Measurements from ENCODE around the gene POU2F2.

The POU2F2 gene

GRCh38 chr19:42057846-42058245 lies 74.4 kb downstream of the POU2F2 start:
- H3K79me2 ChIP-seq (ENCODE audit: insufficient read depth, low read length): no peaks in the 10 kb centered on the region
- H4K20me1 ChIP-seq (ENCODE audit: insufficient read depth, low read length): no peaks in the 10 kb centered on the region
- H3K36me3 ChIP-seq (ENCODE audit: insufficient read depth, low read length): no peaks in the 10 kb centered on the region
- ATAC-seq (ENCODE audit: insufficient read depth, low read depth): no peak
- H3K9me3 ChIP-seq (ENCODE audit: insufficient read depth, low read length, severe bottlenecking): no peaks in the 10 kb centered on the region
- no peaks in the 10 kb centered on the region for H3K4me1 ChIP-seq (ENCODE audit: insufficient read depth, low read length)
- no peak for DNase-seq
- H2AFZ ChIP-seq (ENCODE audit: low read depth, low read length): no peak overlapping the region
- no peak overlapping the region for H3K9ac ChIP-seq (ENCODE audit: low read depth, low read length)
- no peak for TF ChIP-seq EZH2 (IDR thresholded peaks at IDR 0.05; ENCODE audit: borderline replicate concordance, low read depth, low read length, severe bottlenecking)
- TF ChIP-seq, protein P1, sequence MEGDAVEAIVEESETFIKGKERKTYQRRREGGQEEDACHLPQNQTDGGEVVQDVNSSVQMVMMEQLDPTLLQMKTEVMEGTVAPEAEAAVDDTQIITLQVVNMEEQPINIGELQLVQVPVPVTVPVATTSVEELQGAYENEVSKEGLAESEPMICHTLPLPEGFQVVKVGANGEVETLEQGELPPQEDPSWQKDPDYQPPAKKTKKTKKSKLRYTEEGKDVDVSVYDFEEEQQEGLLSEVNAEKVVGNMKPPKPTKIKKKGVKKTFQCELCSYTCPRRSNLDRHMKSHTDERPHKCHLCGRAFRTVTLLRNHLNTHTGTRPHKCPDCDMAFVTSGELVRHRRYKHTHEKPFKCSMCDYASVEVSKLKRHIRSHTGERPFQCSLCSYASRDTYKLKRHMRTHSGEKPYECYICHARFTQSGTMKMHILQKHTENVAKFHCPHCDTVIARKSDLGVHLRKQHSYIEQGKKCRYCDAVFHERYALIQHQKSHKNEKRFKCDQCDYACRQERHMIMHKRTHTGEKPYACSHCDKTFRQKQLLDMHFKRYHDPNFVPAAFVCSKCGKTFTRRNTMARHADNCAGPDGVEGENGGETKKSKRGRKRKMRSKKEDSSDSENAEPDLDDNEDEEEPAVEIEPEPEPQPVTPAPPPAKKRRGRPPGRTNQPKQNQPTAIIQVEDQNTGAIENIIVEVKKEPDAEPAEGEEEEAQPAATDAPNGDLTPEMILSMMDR (IDR thresholded peaks at IDR 0.05; ENCODE audit: borderline replicate concordance, extremely low read depth, low read length, poor library complexity, severe bottlenecking): no peak
- no peak overlapping the region for H3K27ac ChIP-seq (ENCODE audit: low read length)
- no peak overlapping the region for H3K4me3 ChIP-seq (ENCODE audit: low read depth in 1 of 2, low read length in 2 of 2)
- H3K4me2 ChIP-seq (ENCODE audit: insufficient read depth, low read length): no peak overlapping the region
- no peaks in the 10 kb centered on the region for H3K27me3 ChIP-seq (ENCODE audit: insufficient read depth, low read length, poor library complexity)

DNA sequence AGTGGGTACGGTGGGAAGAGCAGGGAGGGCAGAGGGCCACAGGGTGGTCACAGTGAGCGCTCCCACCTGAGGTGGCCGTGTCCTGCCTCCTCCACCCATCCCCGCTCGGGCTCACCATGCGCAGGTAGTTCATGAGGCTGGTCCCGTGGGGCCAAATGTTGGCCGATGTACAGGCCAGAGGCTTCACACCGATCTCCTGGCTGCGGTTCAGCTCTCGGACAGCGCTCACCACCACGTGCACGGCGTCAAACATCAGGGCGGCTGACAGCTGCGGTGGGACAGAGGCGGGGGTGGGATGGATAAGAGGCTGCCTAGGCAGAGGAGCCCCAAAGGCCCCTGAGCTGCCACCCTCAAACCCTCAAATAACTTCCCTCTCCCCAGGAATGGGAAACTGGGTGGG lies 78.0 kb downstream of the POU2F2 start:
- DNase-seq: no peak
- Histone ChIP-seq H4K20me1 (ENCODE audit: insufficient read depth, low read length) (no peaks in the 10 kb centered on the region), H3K9ac (ENCODE audit: low read depth, low read length) (no peak overlapping the region), H3K4me1 (ENCODE audit: insufficient read depth, low read length) (peaks cover 5% of the 10 kb centered on the region), H3K4me2 (ENCODE audit: insufficient read depth, low read length) (no peak overlapping the region), H3K4me3 (ENCODE audit: low read depth in 1 of 2, low read length in 2 of 2) (no peak overlapping the region), H3K27me3 (ENCODE audit: insufficient read depth, low read length, poor library complexity) (no peaks in the 10 kb centered on the region), H3K9me3 (ENCODE audit: insufficient read depth, low read length, severe bottlenecking) (no peaks in the 10 kb centered on the region), H2AFZ (ENCODE audit: low read depth, low read length) (no peak overlapping the region), H3K27ac (ENCODE audit: low read length) (no peak overlapping the region), H3K79me2 (ENCODE audit: insufficient read depth, low read length) (no peaks in the 10 kb centered on the region), H3K36me3 (ENCODE audit: insufficient read depth, low read length) (no peaks in the 10 kb centered on the region)
- TF ChIP-seq EZH2 (IDR thresholded peaks at IDR 0.05; ENCODE audit: borderline replicate concordance, low read depth, low read length, severe bottlenecking): no peak
- TF ChIP-seq, protein P1 (IDR thresholded peaks at IDR 0.05; ENCODE audit: borderline replicate concordance, extremely low read depth, low read length, poor library complexity, severe bottlenecking): no peak
- ATAC-seq (ENCODE audit: insufficient read depth, low read depth): no peak

DNA sequence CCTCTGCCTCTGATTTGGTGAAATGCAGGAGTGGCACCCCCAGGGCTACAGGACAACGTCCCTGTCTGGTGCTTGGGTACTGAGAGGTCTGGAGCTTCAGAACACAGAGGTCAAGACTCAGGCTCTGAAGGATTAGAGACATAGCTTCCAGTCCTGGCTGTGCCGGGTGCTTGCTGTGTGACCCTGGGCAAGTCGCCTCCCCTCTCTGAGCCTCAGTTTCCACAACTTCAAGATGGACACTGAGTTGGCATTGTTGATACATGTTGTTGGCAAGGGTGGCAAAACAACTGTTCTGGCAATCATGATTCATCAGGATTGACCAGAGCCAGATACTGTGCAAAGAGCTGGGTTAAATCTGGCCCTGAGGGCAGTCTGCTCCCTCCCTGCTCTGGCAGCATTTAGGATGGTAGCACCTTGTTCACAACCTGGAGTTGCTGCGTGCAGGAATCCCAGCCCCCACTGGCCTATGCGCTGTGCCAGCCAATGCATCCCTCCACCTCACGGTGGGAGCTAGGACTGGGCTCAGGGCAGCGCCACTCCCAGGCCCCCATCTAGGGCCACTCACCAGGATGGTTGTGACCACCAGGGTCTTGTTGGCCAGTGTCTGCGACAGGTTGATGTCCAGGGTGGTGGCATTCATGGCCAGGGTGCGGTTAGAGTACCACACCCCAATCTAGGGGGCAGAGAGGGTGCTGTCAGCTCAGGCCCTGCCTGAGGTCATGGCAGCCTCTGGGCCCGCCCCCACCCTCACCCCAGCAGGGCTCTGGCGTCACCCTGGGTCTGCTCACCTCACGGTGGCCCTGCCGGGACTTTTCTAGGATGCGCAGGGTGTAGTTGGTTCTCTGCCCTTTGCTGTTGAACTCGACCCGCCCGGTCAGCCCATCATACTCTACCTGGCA lies 79.0 kb downstream of the POU2F2 start:
- Histone ChIP-seq H3K4me1 (ENCODE audit: insufficient read depth, low read length) (peaks cover 13% of the 10 kb centered on the region), H3K9me3 (ENCODE audit: insufficient read depth, low read length, severe bottlenecking) (no peaks in the 10 kb centered on the region), H3K27ac (ENCODE audit: low read length) (no peak overlapping the region), H2AFZ (ENCODE audit: low read depth, low read length) (no peak overlapping the region), H3K4me3 (ENCODE audit: low read depth in 1 of 2, low read length in 2 of 2) (no peak overlapping the region), H3K9ac (ENCODE audit: low read depth, low read length) (no peak overlapping the region), H3K36me3 (ENCODE audit: insufficient read depth, low read length) (no peaks in the 10 kb centered on the region), H4K20me1 (ENCODE audit: insufficient read depth, low read length) (no peaks in the 10 kb centered on the region), H3K79me2 (ENCODE audit: insufficient read depth, low read length) (no peaks in the 10 kb centered on the region), H3K27me3 (ENCODE audit: insufficient read depth, low read length, poor library complexity) (no peaks in the 10 kb centered on the region), H3K4me2 (ENCODE audit: insufficient read depth, low read length) (no peak overlapping the region)
- DNase-seq (no peak), ATAC-seq (ENCODE audit: insufficient read depth, low read depth) (no peak)
- TF ChIP-seq, protein P1 (IDR thresholded peaks at IDR 0.05; ENCODE audit: borderline replicate concordance, extremely low read depth, low read length, poor library complexity, severe bottlenecking): no peak
- TF ChIP-seq EZH2 (IDR thresholded peaks at IDR 0.05; ENCODE audit: borderline replicate concordance, low read depth, low read length, severe bottlenecking): no peak
